K562 (cell line): ENCODE measurements around the gene ALDH16A1. TPM values are rescaled to one million over a fixed set of nuclear protein-coding genes. Genes with fewer than 3 reads are reported as not detected.

Experiments
- ARID3A ChIP-seq: IDR thresholded peaks from 2 replicates; pipeline ENCODE4 v1.6.1; 2012; ENCODE audit warnings: low read depth, low read length, improper control_type of control experiment, borderline replicate concordance
- CREBBP ChIP-seq: IDR thresholded peaks from one replicate; pipeline ENCODE4 v1.6.1; 2012; ENCODE audit warnings: low read depth, mild to moderate bottlenecking, control low read depth, inconsistent platforms, low read length
- DACH1 ChIP-seq: fragments of 450-650 bp; IDR thresholded peaks from 2 replicates; pipeline ENCODE4 v1.6.1; 2018; ENCODE audit not compliant: partially characterized antibody
- KAT2B ChIP-seq: IDR thresholded peaks from one replicate; pipeline ENCODE4 v1.6.1; 2012; ENCODE audit warnings: low read depth, mild to moderate bottlenecking, control low read depth, inconsistent platforms, low read length, moderate library complexity
- MITF ChIP-seq: IDR thresholded peaks from 2 replicates; pipeline ENCODE4 v1.6.1; 2014; ENCODE audit warnings: antibody characterized with exemption
- NCOA1 ChIP-seq: fragments of 450-650 bp; IDR thresholded peaks from 2 replicates; pipeline ENCODE4 v1.6.1; 2016; ENCODE audit warnings: low read depth
- SMARCE1 ChIP-seq: fragments of 450-650 bp; IDR thresholded peaks from 2 replicates; pipeline ENCODE4 v1.7.1; 2016; ENCODE audit warnings: mild to moderate bottlenecking
- SRSF9 ChIP-seq: fragments of 200-400 bp; formaldehyde crosslinking; IDR thresholded peaks from 2 replicates; pipeline ENCODE4 v1.6.1; 2017; ENCODE audit warnings: low read depth, low read length, borderline replicate concordance
- YBX1 ChIP-seq: fragments of 450-650 bp; IDR thresholded peaks from 2 replicates; pipeline ENCODE4 v1.7.1; 2016; ENCODE audit warnings: mild to moderate bottlenecking
- ZNF23 ChIP-seq: fragments of 250-450 bp; sonication (Bioruptor Pico); IDR thresholded peaks from 2 replicates; pipeline ENCODE4 v1.4.0; 2020; ENCODE audit warnings: mild to moderate bottlenecking
- ZNF408 ChIP-seq: fragments of 250-450 bp; sonication (Bioruptor Pico); IDR thresholded peaks from 2 replicates; pipeline ENCODE4 v1.4.0; 2020; ENCODE audit warnings: low read depth, mild to moderate bottlenecking, moderate library complexity
- ZNF785 ChIP-seq: fragments of 250-450 bp; sonication (Bioruptor Pico); IDR thresholded peaks from 2 replicates; pipeline ENCODE4 v1.4.0; 2020; ENCODE audit warnings: mild to moderate bottlenecking
- ZNF830 ChIP-seq: fragments of 250-450 bp; sonication (Bioruptor Pico); IDR thresholded peaks from 2 replicates; pipeline ENCODE4 v1.5.0; 2021; ENCODE audit warnings: mild to moderate bottlenecking
- polyA plus RNA-seq, 8 experiments: library from polyadenylated mRNA; depleted of rRNA in 4 of 8; stranded (reverse) in 5 of 8; unstranded in 3 of 8; fragments of >200 nt; fragmentation: Nextera tagmentation in 2 of 8; fragmentation: Illumina TruSeq in 1 of 8; extraction: Ambion mirVana in 2 of 8; extraction: Trizol in 1 of 8; gene quantifications; 2 replicates each; pipeline versions ENCODE4 v1.2.1 to v1.2.3, GENCODE V29; 2011 to 2014; ENCODE audit warnings: inconsistent platforms in 1 of 8, missing spikeins in 1 of 8
- total RNA-seq, 7 experiments: library from RNA; depleted of rRNA in 6 of 7; stranded (reverse); fragments of >200 nt in 6 of 7; fragmentation: Illumina TruSeq in 2 of 7; extraction: Trizol in 2 of 7; gene quantifications; 2 replicates each; pipeline versions ENCODE4 v1.2.1 to v1.2.3, GENCODE V29; 2011 to 2021; ENCODE audit warnings: low replicate concordance in 1 of 7
- TF ChIP-seq, protein P1 (sequence below): sonication (generic); formaldehyde crosslinking; IDR thresholded peaks from 2 replicates; pipeline ENCODE4 v1.8.0; 2022; ENCODE audit warnings: mild to moderate bottlenecking, missing genetic modification reagents
- TF ChIP-seq, protein P2 (sequence below), 2 experiments: fragments of 450-650 bp; formaldehyde crosslinking in 1 of 2; IDR thresholded peaks; 2 replicates each; pipeline versions ENCODE4 v1.4.0 to v1.6.1; 2014 to 2020; ENCODE audit warnings: mild to moderate bottlenecking in 2 of 2, borderline replicate concordance in 1 of 2, low read depth in 1 of 2

ALDH16A1 gene
- total and polyA plus RNA-seq, 9 of the 15 experiments (the other 6 are each of a cell fraction or from before 2014, with no cell fraction given), result 2.2 to 52.2 (median 7.6) TPM

DNA sequence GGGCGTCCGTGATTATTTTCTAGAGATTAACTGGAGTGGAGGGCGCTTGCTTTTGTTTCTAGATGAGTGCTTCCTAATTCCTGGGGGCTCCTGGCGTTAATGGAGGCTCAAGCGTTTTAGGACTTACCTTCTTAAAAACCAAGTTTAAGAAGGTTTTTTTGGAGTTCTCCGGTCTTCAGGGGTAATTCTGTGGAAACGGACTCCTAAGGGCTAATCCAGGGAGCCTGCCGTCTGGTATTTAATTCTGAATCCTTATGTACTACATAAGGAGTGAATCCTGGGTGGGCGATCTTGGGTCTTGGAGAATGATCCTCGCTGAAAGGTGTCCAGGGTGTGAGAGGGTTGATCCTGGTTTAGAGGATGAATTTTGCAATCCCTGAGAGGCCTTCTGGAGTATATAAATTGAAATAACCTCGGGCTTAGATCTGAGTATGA is 43.6 kb downstream of the ALDH16A1 start (continued):
- TF ChIP-seq, protein P1, sequence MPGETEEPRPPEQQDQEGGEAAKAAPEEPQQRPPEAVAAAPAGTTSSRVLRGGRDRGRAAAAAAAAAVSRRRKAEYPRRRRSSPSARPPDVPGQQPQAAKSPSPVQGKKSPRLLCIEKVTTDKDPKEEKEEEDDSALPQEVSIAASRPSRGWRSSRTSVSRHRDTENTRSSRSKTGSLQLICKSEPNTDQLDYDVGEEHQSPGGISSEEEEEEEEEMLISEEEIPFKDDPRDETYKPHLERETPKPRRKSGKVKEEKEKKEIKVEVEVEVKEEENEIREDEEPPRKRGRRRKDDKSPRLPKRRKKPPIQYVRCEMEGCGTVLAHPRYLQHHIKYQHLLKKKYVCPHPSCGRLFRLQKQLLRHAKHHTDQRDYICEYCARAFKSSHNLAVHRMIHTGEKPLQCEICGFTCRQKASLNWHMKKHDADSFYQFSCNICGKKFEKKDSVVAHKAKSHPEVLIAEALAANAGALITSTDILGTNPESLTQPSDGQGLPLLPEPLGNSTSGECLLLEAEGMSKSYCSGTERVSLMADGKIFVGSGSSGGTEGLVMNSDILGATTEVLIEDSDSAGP (CRISPR knock-in tag), result no peak
- TF ChIP-seq SMARCE1 (no peak), CREBBP (no peak), NCOA1 (0 out of 2 replicates have a peak, but pooled peaks have one; percentile 28), ZNF830 (no peak), ZNF23 (CRISPR knock-in tag) (no peak), MITF (no peak), ARID3A (0 out of 2 replicates have a peak, but pooled peaks have one; percentile 33), YBX1 (no peak), ZNF408 (CRISPR knock-in tag) (no peak), ZNF785 (no peak), DACH1 (no peak), KAT2B (no peak), SRSF9 (no peak)
- TF ChIP-seq, protein P2, sequence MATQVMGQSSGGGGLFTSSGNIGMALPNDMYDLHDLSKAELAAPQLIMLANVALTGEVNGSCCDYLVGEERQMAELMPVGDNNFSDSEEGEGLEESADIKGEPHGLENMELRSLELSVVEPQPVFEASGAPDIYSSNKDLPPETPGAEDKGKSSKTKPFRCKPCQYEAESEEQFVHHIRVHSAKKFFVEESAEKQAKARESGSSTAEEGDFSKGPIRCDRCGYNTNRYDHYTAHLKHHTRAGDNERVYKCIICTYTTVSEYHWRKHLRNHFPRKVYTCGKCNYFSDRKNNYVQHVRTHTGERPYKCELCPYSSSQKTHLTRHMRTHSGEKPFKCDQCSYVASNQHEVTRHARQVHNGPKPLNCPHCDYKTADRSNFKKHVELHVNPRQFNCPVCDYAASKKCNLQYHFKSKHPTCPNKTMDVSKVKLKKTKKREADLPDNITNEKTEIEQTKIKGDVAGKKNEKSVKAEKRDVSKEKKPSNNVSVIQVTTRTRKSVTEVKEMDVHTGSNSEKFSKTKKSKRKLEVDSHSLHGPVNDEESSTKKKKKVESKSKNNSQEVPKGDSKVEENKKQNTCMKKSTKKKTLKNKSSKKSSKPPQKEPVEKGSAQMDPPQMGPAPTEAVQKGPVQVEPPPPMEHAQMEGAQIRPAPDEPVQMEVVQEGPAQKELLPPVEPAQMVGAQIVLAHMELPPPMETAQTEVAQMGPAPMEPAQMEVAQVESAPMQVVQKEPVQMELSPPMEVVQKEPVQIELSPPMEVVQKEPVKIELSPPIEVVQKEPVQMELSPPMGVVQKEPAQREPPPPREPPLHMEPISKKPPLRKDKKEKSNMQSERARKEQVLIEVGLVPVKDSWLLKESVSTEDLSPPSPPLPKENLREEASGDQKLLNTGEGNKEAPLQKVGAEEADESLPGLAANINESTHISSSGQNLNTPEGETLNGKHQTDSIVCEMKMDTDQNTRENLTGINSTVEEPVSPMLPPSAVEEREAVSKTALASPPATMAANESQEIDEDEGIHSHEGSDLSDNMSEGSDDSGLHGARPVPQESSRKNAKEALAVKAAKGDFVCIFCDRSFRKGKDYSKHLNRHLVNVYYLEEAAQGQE (IDR thresholded peaks at IDR 0.05; ENCODE audit: borderline replicate concordance), result no peak
- TF ChIP-seq, protein P2 (CRISPR knock-in tag; IDR thresholded peaks at IDR 0.05; ENCODE audit: low read depth), result no peak
